ENCODE data around the gene DENND6B. TPM values are rescaled to one million over a fixed set of nuclear protein-coding genes. Genes with fewer than 3 reads are reported as not detected.

Gene DENND6B
- total RNA-seq, 1 experiment from 2014 or later = 14.3 TPM

- no peak overlapping the region for H3K4me3 ChIP-seq
- H3K36me3 ChIP-seq (ENCODE audit: low read depth) = peaks cover 63% of the 10 kb centered on the region
- H3K27ac ChIP-seq = no peak overlapping the region
- no peak overlapping the region for H3K4me2 ChIP-seq
- no peaks in the 10 kb centered on the region for H3K9me2 ChIP-seq (ENCODE audit: insufficient read depth)
- H3K9me3 ChIP-seq (ENCODE audit: insufficient read depth, low read depth) = no peaks in the 10 kb centered on the region
- no TSS peak for BruUV-seq (replicated peaks)
- no peaks in the 10 kb centered on the region for H3K27me3 ChIP-seq (ENCODE audit: insufficient read depth, low read depth)
- peaks cover 22% of the 10 kb centered on the region for H4K20me1 ChIP-seq (ENCODE audit: insufficient read depth)
- TF ChIP-seq CTCF (conservative IDR thresholded peaks at IDR 0.05) (no peak), EZH2 (IDR thresholded peaks at IDR 0.05; ENCODE audit: low read depth) (no peak)
- no peak overlapping the region for H2AFZ ChIP-seq
- intact Hi-C loops (cut with micrococcal nuclease; ENCODE audit: unreplicated experiment) = no loop called here
- H3K4me1 ChIP-seq (replicated peaks; ENCODE audit: insufficient read depth) = peaks cover 31% of the 10 kb centered on the region
- CTCF ChIA-PET = no interaction called here
- H3K79me2 ChIP-seq (ENCODE audit: low read depth) = peaks cover 21% of the 10 kb centered on the region
- POLR2A ChIA-PET (ENCODE audit: unreplicated experiment) = no interaction called here
- H3F3A ChIP-seq (ENCODE audit: insufficient read depth, low read depth) = peaks cover 75% of the 10 kb centered on the region
- no peak for DNase-seq
Observed at GRCh38 chr22:50277761-50278160, 49.1 kb downstream of the DENND6B start.

GRCh38 chr22:50276143-50276542, 50.7 kb downstream of the DENND6B start:
- POLR2A ChIA-PET (ENCODE audit: unreplicated experiment) = no interaction called here
- intact Hi-C loops (cut with micrococcal nuclease; ENCODE audit: unreplicated experiment) = no loop called here
- no peak overlapping the region for H2AFZ ChIP-seq

GRCh38 chr22:50275181-50276055, 51.4 kb downstream of the DENND6B start:
- no peaks in the 10 kb centered on the region for H3K27me3 ChIP-seq (ENCODE audit: insufficient read depth, low read depth)
- DNase-seq = no peak
- H3K79me2 ChIP-seq (ENCODE audit: low read depth) = peaks cover 7% of the 10 kb centered on the region
- POLR2A ChIA-PET (ENCODE audit: unreplicated experiment) = no interaction called here
- intact Hi-C loops (cut with micrococcal nuclease; ENCODE audit: unreplicated experiment) = no loop called here
- H3K9me3 ChIP-seq (ENCODE audit: insufficient read depth, low read depth) = no peaks in the 10 kb centered on the region
- H3K4me3 ChIP-seq = no peak overlapping the region
- BruUV-seq (replicated peaks) = TSS peak; percentile 31
- H3K4me1 ChIP-seq (replicated peaks; ENCODE audit: insufficient read depth) = peaks cover 29% of the 10 kb centered on the region
- peaks cover 50% of the 10 kb centered on the region for H3K36me3 ChIP-seq (ENCODE audit: low read depth)
- H3K9me2 ChIP-seq (ENCODE audit: insufficient read depth) = no peaks in the 10 kb centered on the region
- H3F3A ChIP-seq (ENCODE audit: insufficient read depth, low read depth) = peaks cover 82% of the 10 kb centered on the region
- CTCF ChIA-PET = no interaction called here
- no peak overlapping the region for H2AFZ ChIP-seq
- H3K4me2 ChIP-seq = no peak overlapping the region
- H4K20me1 ChIP-seq (ENCODE audit: insufficient read depth) = peaks cover 26% of the 10 kb centered on the region
- H3K27ac ChIP-seq = no peak overlapping the region
- TF ChIP-seq CTCF (conservative IDR thresholded peaks at IDR 0.05) (0 out of 2 replicates have a peak, but pooled peaks have one; percentile 2), EZH2 (IDR thresholded peaks at IDR 0.05; ENCODE audit: low read depth) (no peak)

More at GRCh38 chr22:50276143-50276542, 50.7 kb downstream of the DENND6B start:
- Histone ChIP-seq H3K27me3 (ENCODE audit: insufficient read depth, low read depth) (no peaks in the 10 kb centered on the region), H4K20me1 (ENCODE audit: insufficient read depth) (peaks cover 26% of the 10 kb centered on the region), H3K9me3 (ENCODE audit: insufficient read depth, low read depth) (no peaks in the 10 kb centered on the region), H3K36me3 (ENCODE audit: low read depth) (peaks cover 55% of the 10 kb centered on the region), H3K27ac (no peak overlapping the region), H3K4me2 (no peak overlapping the region), H3K4me3 (no peak overlapping the region), H3K4me1 (replicated peaks; ENCODE audit: insufficient read depth) (peaks cover 28% of the 10 kb centered on the region), H3K79me2 (ENCODE audit: low read depth) (peaks cover 12% of the 10 kb centered on the region), H3K9me2 (ENCODE audit: insufficient read depth) (no peaks in the 10 kb centered on the region), H3F3A (ENCODE audit: insufficient read depth, low read depth) (peaks cover 77% of the 10 kb centered on the region)
- no peak for DNase-seq
- TF ChIP-seq EZH2 (IDR thresholded peaks at IDR 0.05; ENCODE audit: low read depth) (no peak), CTCF (conservative IDR thresholded peaks at IDR 0.05) (peak; percentile 72)
- CTCF ChIA-PET = no interaction called here
- BruUV-seq (replicated peaks) = no TSS peak
